IPS DF 6.9 (cell line): Measurements from ENCODE around the gene PKHD1.
A peak's percentile ranks its signal among the peaks of the same experiment; 100 is the strongest.

Experiments
- DNase-seq: peaks from one replicate; pipeline ENCODE4 v3.0.0-alpha.2; 2013; ENCODE audit warnings: low read depth, low spot score
- H3K27ac ChIP-seq: one replicate; pipeline ENCODE4 v1.5.1; 2013; ENCODE audit warnings: low read length, control low read depth
- H3K27me3 ChIP-seq: 2 replicates; pipeline ENCODE4 v1.6.1; 2013; ENCODE audit warnings: mild to moderate bottlenecking, low read length; ENCODE audit not compliant: control insufficient read depth, insufficient read depth
- H3K36me3 ChIP-seq: 2 replicates; pipeline ENCODE4 v1.6.1; 2013; ENCODE audit warnings: low read length; ENCODE audit not compliant: control insufficient read depth, insufficient read depth
- H3K4me1 ChIP-seq: 2 replicates; pipeline ENCODE4 v1.6.1; 2013; ENCODE audit warnings: low read length; ENCODE audit not compliant: control insufficient read depth, insufficient read depth
- H3K4me3 ChIP-seq: 2 replicates; pipeline ENCODE4 v1.5.1; 2013; ENCODE audit warnings: mild to moderate bottlenecking, low read length
- H3K9me3 ChIP-seq: 2 replicates; pipeline ENCODE4 v1.6.1; 2013; ENCODE audit warnings: low read length, inconsistent platforms; ENCODE audit not compliant: control insufficient read depth, insufficient read depth
- WGBS: extraction: QIAGEN DNeasy Blood & Tissue Kit; methylation state at CpG from one replicate; pipeline ENCODE4 v1.1.7; 2013; ENCODE audit warnings: mixed read lengths, missing lambda C conversion rate; ENCODE audit not compliant: insufficient read length, insufficient coverage; 5-methylcytosine and 5-hydroxymethylcytosine counted together

PKHD1 gene

DNA sequence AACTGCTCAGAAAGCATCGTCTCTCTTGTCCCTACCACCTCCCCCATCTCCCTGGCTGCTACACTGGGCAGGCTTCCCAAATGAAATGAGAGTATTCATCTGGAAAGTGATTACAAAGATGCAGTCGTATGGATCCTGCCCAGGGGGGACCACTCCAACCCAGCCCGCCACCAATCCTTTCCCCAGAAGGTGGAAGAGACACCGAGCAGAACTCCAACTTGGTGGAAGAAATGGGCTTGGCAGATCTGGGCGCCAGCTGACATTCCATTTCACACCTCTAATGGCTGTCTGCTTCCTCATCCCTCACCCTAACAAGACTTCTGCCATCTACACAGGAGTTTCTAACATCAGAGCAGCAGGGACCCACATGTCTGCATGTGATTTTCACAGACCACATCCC lies 12.7 kb downstream of the PKHD1 start:
- DNase-seq: no peak
- H3K9me3 ChIP-seq: no peaks in the 10 kb centered on the region
- H3K27ac ChIP-seq: no peak overlapping the region
- H3K36me3 ChIP-seq: no peaks in the 10 kb centered on the region
- H3K27me3 ChIP-seq: no peaks in the 10 kb centered on the region
- H3K4me1 ChIP-seq: no peaks in the 10 kb centered on the region; the same call in 1 of the 2 replicates
- WGBS: no CpG with 5 or more reads among the region's 5 CpGs
- no peak overlapping the region for H3K4me3 ChIP-seq

DNA sequence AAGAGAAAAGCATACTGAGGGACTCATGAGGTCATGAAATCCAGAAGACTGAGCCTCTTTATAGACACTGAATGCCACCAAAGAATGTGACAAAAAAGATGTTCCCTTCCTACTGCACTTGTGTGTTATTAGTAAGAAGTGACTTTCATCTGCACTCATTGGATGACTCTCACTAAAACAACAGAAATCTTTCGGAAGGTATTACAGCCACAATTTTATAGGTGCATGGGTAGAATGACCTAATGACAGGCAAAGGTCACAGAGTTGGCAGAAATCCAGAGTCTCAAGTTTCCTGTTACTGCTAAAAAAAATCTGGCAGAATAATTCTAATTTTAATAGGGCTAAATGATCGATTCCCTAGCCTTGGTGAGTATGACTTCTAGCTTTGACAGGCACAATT lies 13.3 kb downstream of the PKHD1 start:
- DNase-seq: no peak
- Histone ChIP-seq H3K4me1 (no peaks in the 10 kb centered on the region; the same call in 1 of the 2 replicates), H3K27me3 (no peaks in the 10 kb centered on the region), H3K36me3 (no peaks in the 10 kb centered on the region), H3K27ac (no peak overlapping the region), H3K4me3 (no peak overlapping the region), H3K9me3 (no peaks in the 10 kb centered on the region)
- WGBS: no CpG with 5 or more reads among the region's 2 CpGs

DNA sequence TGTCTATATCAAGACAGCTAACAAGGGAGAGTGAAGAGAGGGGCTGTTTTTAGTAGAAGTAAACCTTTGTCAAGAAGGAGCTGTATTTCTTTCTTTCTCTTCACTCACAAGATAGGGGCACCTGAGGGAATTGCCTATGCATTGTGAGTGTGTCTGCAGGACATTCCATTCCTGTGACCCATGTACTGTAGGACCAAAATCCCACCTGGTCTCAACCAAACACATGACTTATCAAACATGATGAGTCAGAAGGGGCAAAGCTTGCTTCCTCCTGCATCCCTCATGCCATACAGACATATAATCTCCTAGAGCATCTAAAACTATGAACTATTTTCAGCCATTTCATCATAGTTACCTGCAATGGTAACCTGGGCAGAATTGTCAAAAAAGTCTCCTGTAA lies 21.8 kb downstream of the PKHD1 start:
- no peaks in the 10 kb centered on the region for H3K9me3 ChIP-seq
- no peaks in the 10 kb centered on the region for H3K4me1 ChIP-seq
- no peaks in the 10 kb centered on the region for H3K36me3 ChIP-seq
- H3K4me3 ChIP-seq: no peak overlapping the region
- H3K27ac ChIP-seq: no peak overlapping the region
- no peak for DNase-seq
- H3K27me3 ChIP-seq: no peaks in the 10 kb centered on the region

DNA sequence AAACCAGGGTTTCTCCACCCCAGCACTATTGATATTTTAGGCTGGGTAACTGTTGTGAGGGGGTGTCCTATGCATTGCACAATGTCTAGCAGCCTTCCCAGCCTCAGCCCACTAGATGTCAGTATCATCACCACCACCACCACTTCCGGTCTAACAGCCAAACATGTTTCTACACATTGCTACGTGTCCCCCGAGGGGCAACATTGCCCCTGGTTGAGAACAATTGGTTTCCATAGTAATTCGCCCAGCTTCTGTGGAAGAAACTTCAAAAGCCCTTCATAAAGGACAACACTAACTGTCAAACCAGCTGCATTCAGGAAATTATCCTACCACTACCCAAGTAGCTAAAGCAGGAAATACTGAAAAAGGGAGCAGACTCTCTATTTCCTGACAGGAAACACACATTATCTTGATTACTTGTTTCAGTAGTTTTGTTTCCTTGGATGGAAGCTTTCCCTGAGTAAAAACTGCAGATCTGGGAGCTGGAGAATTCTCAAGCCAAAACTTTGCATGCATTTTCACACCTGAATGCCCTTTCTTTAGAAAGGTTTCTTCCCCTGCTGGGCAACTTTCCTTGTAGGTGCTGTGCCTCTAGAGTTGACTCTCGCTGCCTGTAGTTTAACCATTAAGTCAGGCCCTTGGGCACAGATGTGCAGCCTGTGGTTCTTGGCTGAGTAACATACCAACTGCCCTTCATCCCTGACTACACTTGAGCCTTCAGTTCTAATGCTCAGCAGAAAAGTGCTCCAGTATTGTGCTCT lies 23.6 kb downstream of the PKHD1 start:
- Histone ChIP-seq H3K27ac (no peak overlapping the region), H3K27me3 (no peaks in the 10 kb centered on the region), H3K36me3 (no peaks in the 10 kb centered on the region), H3K9me3 (no peaks in the 10 kb centered on the region), H3K4me3 (no peak overlapping the region), H3K4me1 (no peaks in the 10 kb centered on the region)
- peak; percentile 33 for DNase-seq
- WGBS: no CpG with 5 or more reads among the region's 5 CpGs

DNA sequence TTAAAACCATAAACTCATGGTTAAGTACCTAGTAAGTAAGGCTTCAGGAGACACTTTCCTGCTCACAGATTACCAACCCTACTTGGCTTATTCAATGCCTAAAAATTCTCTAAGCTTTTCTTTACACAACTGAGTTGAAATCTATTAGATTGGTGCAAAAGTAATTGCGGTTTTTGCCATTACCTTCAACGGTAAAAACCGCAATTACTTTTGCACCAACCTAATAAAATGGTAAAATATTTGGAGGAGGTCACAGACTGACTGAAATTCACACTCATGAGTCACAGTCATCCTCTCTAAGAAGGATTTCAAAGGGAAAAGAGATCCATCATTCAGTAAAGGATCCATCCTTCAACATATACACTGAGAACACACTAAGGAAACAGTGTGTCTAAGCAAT lies 25.9 kb downstream of the PKHD1 start:
- Histone ChIP-seq H3K27ac (no peak overlapping the region), H3K36me3 (no peaks in the 10 kb centered on the region), H3K4me1 (no peaks in the 10 kb centered on the region), H3K4me3 (no peak overlapping the region), H3K27me3 (no peaks in the 10 kb centered on the region), H3K9me3 (no peaks in the 10 kb centered on the region)
- no peak for DNase-seq
- no CpG with 5 or more reads among the region's 3 CpGs for WGBS

DNA sequence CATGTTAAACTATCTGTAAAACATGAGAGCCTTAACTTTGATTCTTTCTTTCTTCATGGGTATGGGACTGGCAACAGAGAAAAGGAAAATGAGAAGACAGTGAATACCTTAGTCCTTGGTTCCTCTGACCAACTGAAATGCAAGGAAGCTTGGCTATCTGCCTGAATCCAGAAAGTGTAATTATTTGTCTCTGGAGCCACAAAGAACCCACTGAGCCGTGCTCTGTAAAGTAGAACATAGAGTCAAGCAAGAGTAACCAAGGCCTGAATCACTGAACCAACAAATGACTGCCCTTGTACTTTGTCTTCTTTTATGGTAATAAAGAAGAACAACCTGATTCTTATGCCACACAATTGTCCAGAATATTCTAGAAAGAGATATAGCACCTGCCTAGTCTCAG lies 27.6 kb downstream of the PKHD1 start:
- Histone ChIP-seq H3K4me1 (no peaks in the 10 kb centered on the region), H3K36me3 (no peaks in the 10 kb centered on the region), H3K27ac (no peak overlapping the region), H3K9me3 (no peaks in the 10 kb centered on the region), H3K4me3 (no peak overlapping the region), H3K27me3 (no peaks in the 10 kb centered on the region)
- WGBS: no CpG with 5 or more reads among the region's 1 CpG
- DNase-seq: no peak

DNA sequence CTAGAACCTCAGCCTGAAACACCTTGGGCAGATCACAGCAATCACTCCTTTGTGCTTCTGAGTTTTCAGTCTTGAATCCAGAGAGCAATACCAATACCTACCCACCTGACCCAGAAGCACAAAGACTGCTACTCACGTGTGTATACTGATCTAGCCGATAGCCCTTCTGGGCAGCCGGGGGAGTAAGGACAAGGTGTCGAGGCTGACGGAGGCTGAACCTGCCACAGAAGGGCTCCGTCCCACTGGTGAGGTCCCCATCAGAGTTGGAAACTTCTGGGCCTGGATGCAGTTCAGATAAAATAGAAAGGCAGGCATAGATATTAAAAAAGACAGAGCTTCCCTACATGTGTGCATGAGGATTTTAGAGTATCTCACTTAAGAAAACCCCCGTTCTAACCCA lies 32.0 kb downstream of the PKHD1 start:
- no peaks in the 10 kb centered on the region for H3K27me3 ChIP-seq
- H3K36me3 ChIP-seq: no peaks in the 10 kb centered on the region
- no peak overlapping the region for H3K4me3 ChIP-seq
- WGBS: no CpG with 5 or more reads among the region's 7 CpGs
- H3K27ac ChIP-seq: no peak overlapping the region
- H3K9me3 ChIP-seq: no peaks in the 10 kb centered on the region
- no peak for DNase-seq
- no peaks in the 10 kb centered on the region for H3K4me1 ChIP-seq

DNA sequence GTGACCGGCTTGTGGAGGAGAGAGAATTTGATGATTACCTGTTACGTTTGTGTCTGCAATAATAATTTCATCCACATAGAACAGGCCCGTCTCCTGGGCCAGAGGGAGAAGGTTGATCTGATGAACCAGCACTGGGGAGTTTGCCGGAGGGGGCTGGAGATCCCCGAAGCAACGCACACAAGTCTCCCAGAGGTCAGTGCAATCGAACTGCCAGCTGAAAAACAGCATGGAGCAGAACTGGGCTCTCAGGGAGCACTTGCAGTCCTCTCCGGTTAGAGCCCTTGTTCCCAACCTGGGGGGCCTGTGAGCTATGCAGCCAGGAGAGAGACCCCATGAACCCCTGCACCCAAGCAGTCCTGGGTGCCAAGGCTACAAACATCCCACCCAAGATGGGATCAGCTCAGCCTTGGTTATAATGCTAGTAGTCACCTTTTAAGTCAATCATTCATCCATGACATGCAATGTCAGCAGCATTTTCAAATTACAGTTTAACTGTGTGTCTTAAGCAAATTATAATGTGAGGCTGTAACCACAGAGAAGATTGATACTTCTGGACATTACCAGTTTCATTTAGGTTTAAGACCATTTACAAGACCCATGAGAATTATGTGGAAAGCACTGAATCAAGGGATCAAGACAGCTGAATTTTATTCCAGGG lies 34.2 kb downstream of the PKHD1 start:
- WGBS: no CpG with 5 or more reads among the region's 8 CpGs
- DNase-seq: no peak
- Histone ChIP-seq H3K9me3 (no peaks in the 10 kb centered on the region), H3K36me3 (no peaks in the 10 kb centered on the region), H3K4me1 (no peaks in the 10 kb centered on the region), H3K27ac (no peak overlapping the region), H3K27me3 (no peaks in the 10 kb centered on the region), H3K4me3 (no peak overlapping the region)

DNA sequence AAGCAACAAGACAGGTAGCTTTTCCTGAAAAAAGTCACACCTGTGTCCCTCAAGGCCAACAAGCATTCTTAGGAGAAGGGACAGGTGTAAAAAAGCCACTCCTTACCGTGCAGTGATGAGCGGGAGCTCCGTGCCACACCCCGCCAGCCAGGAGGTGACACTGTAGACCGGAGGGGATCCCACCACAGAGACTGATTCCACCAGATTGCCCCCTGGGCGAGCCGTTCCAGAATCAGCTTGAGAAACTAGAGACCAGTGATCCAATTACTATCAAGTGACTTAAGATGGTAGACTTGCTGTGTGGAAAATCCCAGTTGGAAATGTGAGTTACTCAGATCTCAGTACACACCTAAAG lies 37.4 kb downstream of the PKHD1 start:
- H3K9me3 ChIP-seq: no peaks in the 10 kb centered on the region
- H3K27me3 ChIP-seq: no peaks in the 10 kb centered on the region
- H3K4me1 ChIP-seq: no peaks in the 10 kb centered on the region
- no peak for DNase-seq
- no peak overlapping the region for H3K4me3 ChIP-seq
- H3K36me3 ChIP-seq: no peaks in the 10 kb centered on the region
- H3K27ac ChIP-seq: no peak overlapping the region
- no CpG with 5 or more reads among the region's 7 CpGs for WGBS

DNA sequence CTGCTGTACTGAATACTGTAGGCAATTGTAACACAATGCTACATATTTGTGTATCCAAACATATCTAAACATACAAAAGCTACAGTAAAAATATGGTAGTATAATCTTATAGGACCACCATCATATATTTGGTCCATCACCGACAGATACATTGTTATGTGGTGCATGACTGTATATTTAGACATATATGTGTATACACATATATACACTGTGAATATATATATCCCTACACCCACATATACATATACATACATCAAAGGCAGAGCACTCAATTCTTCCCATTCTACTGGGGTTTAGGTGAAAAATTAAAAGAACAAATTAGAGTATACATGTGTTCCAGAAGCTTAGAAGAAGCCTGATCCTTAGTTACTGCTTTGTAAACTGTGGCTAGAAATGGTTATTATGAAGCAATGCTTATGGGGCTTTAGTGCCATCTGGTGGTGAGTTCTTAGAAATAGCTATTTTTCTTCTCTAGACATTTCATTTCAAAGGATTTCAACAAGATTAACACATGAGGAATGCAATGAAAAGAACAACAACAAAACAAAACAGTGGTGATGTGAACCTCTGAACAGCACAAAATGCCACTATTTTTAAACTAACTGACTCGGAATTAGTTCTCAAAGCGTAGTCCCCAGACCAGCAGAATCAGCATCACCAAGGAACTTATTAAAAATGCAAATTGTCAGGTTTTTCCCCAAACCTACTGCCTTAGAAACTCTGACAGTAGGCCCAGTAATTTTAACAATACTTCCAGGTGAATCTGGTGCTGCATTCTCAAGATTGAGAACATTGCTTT lies 38.0 kb downstream of the PKHD1 start:
- H3K27ac ChIP-seq: no peak overlapping the region
- no peaks in the 10 kb centered on the region for H3K9me3 ChIP-seq
- H3K4me3 ChIP-seq: no peak overlapping the region
- no peaks in the 10 kb centered on the region for H3K4me1 ChIP-seq
- H3K27me3 ChIP-seq: no peaks in the 10 kb centered on the region
- WGBS: no CpG with 5 or more reads among the region's 3 CpGs
- peak; percentile 33 for DNase-seq
- no peaks in the 10 kb centered on the region for H3K36me3 ChIP-seq
